Spleen (tissue), 7 donors: Measurements from ENCODE around the gene MYEOV.

Experiments
- POLR2A ChIP-seq, 3 donors: fragments of 450-650 bp; IDR thresholded peaks; one replicate each; pipeline ENCODE4 v1.5.1; 2017; ENCODE audit warnings: antibody characterized with exemption in 3 of 3, mild to moderate bottlenecking in 1 of 3
- TF ChIP-seq, protein P1 (sequence below), 11 experiments: fragments of 200-600 bp in 7 of 11; fragments of 450-650 bp in 4 of 11; sonication (generic) in 4 of 11; IDR thresholded peaks in 8 of 11; conservative IDR thresholded peaks in 3 of 11; 1 replicate in 7 of 11; 2 replicates in 4 of 11; pipeline versions ENCODE4 v1.4.0 to v1.8.0; 2016 to 2021; ENCODE audit warnings: antibody characterized with exemption in 11 of 11, inconsistent platforms in 4 of 11, mild to moderate bottlenecking in 1 of 11
- donor health status: DM: no; HTN: no; CAD: no; lungs with moderate emphysema.
- donor health status: DM: no; HTN: no; CAD: no.
- donor health status: DM: no; HTN: no; CAD: no.

DNA sequence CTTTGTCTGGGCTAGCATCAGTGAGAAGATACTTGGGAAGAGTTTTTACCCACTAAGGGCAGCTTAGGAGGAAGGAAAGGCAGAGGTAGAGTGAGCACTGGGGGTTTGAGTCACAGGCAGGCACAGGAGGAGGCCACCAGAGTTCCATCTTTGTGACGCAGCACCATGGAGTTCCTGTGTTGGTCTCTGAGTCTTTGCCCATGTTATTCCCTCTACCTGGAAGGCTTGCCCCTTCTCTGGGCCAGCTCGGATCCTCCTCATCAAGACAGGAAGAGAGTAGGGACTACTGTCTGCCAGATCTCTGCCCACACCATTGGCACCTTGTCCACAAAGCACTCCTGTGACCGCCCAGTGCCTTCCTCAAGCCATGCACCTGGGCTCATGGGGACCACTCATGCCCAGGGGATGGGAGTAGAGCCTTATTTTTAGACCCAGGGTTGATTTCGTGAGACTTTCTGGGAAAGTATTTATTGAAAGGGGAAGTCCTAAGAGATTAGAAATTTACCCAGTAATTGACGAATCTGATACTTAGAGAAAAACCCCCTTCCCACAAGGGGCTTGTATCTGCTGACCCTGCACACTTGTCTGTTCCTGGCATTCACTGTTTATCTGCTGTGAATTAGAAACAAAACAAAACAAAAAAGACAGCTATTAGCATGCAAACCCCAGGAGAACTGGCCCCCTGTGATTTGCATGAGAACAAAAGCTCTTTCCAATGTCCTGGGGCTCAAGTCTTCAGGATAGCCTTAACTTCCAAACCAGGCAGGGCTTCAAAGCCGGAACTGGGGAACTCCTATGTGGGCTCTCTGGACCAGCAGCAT lies 35.9 kb upstream of the MYEOV start:
- TF ChIP-seq, protein P1, sequence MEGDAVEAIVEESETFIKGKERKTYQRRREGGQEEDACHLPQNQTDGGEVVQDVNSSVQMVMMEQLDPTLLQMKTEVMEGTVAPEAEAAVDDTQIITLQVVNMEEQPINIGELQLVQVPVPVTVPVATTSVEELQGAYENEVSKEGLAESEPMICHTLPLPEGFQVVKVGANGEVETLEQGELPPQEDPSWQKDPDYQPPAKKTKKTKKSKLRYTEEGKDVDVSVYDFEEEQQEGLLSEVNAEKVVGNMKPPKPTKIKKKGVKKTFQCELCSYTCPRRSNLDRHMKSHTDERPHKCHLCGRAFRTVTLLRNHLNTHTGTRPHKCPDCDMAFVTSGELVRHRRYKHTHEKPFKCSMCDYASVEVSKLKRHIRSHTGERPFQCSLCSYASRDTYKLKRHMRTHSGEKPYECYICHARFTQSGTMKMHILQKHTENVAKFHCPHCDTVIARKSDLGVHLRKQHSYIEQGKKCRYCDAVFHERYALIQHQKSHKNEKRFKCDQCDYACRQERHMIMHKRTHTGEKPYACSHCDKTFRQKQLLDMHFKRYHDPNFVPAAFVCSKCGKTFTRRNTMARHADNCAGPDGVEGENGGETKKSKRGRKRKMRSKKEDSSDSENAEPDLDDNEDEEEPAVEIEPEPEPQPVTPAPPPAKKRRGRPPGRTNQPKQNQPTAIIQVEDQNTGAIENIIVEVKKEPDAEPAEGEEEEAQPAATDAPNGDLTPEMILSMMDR (IDR thresholded peaks at IDR 0.05 in 8 of 11, conservative IDR thresholded peaks at IDR 0.05 in 3 of 11), result no peak
- TF ChIP-seq POLR2A (IDR thresholded peaks at IDR 0.05), result no peak
